HG03060 (cell line): ENCODE measurements around the gene LTA4H.
"Not testable (repeated sequence)": the region's sequence is repeated elsewhere in the genome, so short reads cannot be mapped to it uniquely, and the experiment has no call there.

Source experiments
- ATAC-seq: cut with Tn5 transposase; IDR thresholded peaks from one replicate; pipeline ENCODE4 v1.9.1; 2021; ENCODE audit warnings: low read depth, moderate number of reproducible peaks; ENCODE audit not compliant: unreplicated experiment

Gene LTA4H

DNA sequence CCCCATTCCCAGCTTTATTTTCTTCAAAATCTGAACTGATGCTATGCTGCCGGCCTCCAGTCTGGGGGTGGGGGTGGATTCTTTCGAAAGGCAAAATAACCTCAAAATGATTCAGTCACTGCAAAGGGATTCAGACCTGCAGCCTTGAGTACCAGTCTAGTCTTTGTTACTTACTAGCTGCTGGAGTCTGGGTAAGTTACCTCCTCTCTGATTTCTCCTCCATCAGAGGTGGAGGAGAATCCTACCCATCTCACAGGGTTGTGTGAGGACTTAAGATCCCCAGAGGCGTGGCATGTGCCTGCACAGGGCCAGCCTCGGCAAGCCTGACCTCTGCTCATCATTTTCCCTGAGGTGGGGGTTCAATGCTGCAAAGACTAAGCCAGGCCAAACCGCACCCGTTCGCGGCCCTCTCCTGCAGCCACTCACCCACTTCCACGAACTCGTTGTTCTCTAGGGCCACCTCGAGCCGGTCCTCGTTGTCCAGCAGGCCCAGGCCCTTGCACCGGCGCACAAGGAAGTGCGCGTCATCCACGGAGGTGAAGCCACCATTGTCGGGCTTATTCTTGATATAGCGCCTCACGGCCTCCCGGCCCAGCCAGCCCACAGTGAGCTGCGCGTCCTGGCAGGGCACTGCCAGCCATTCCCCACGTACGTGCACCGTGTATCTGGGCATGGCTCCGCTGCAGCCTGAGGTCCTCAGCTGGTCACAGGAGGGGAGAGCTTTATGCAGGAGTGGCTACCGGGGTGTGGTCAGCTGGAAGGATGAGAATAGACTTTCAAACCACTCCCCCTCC lies 40.0 kb downstream of the LTA4H start:
- no peak for ATAC-seq

DNA sequence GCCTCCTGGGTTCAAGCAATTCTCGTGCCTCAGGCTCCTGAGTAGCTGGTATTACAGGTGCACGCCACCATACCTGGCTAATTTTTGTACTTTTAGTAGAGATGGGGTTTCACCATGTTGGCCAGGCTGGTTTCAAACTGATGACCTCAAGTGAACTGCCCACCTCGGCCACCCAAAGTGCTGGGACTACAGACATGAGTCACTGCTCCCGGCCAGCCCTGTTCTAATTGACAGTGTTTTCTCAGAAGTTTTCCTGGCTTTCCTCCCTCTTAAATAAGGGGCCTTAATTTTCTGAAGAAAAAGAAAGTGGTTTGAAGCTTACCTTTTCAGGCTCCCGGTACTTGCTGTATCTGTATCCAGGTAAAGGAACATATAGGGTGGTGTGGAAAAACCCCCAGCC lies 40.9 kb downstream of the LTA4H start:
- ATAC-seq = no peak

DNA sequence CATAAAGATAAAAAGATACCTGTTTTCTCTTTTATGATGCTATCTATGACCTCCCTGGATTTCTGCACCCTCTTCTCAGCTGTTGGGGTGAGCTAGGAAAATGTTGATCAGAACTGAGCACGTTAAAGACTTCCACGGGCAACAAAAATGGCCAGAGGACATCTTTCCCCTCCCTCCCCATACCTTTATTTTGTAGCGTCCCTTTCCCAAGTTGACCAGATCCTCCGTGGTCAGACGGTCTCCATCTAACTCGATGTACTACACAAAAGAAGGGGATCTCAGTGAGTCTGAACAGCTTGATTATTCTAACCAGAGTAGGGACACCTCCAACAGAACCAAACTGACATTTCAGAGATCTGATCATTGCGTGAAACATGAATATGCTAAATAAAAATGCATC lies 41.5 kb downstream of the LTA4H start:
- ATAC-seq = no peak

DNA sequence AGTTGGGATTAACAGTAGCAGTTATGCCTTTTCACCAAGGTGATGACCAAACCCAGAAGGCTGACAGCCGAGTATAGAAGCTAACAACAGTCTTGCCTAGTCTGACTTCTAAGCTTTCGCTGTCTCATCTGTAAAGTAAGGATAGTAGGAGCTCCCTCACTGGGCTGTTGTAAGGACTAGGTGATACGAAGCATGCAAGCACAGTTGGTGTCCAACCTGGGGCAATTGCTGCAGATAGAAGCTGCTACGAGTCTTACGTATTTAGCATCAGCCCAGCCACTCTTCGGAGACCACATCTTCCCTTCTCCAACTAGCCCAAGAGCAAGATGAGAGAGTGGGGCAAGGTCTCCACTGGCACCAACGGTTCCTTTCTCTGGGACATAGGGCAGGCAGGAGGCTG lies 45.3 kb downstream of the LTA4H start:
- ATAC-seq = no peak

DNA sequence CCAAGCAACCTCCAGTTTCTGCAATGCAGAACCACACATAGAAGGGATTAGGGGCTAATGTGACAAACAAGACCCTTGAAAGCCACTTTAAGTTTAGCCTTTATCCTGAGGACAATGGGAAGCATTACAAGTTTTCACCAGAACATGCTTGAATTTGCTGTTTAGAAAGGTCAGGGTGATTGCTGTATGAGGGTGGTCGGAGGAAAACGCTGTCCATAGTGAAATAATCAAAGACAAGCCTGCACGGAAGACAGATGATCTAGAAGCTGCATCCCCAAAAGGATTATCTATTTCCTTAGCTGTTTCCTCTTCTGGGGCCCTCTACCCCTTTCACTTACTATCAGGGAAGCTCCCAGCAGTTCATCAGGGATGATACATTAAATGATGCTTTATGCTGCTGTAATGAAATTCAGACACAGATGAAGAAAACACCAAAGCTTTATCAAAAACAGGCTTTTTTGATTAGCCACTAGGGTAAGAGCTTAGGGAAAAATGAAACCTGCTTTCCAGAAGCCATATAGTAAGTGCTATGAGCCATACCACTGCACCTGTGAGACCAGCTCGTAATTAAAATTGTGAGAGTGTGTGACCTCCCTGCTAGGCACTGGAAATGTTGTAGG lies 45.8 kb downstream of the LTA4H start:
- no peak for ATAC-seq

DNA sequence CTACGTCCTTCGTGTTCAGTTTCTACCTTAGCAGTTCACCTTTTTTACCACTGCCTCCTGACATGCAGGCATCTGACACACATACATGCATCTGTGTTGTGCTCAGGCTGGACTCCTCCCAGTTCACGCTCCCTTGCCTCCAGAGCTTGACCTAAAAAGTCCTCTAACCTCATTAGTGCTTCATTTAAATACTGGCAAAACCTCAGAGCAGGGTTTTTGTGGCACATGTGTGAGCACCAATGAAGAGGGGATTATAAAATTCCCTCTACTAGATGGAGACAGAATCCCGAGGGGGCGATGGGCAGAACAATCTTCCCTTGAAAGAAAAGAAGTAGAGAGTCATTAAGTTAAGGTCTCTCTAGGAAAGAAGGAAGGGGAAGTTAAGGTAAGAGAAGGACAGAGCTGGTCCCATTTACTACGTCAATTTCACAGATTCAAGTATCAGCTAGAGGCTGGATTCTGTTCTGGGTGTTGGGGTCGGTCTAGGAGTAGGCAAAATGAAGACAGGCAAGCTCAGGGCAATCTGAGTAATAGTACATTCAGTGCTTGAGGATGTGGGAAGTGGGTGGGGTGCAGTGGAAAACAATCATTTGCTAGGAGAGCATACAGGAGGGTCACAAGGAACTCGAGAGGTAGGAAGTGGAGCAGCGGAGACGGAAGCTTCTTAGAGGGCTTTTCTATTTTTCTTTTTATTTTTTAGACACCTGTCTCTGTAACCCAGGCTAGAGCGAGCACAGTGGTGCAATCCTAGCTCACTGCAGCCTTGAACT lies 46.7 kb downstream of the LTA4H start:
- no peak for ATAC-seq

DNA sequence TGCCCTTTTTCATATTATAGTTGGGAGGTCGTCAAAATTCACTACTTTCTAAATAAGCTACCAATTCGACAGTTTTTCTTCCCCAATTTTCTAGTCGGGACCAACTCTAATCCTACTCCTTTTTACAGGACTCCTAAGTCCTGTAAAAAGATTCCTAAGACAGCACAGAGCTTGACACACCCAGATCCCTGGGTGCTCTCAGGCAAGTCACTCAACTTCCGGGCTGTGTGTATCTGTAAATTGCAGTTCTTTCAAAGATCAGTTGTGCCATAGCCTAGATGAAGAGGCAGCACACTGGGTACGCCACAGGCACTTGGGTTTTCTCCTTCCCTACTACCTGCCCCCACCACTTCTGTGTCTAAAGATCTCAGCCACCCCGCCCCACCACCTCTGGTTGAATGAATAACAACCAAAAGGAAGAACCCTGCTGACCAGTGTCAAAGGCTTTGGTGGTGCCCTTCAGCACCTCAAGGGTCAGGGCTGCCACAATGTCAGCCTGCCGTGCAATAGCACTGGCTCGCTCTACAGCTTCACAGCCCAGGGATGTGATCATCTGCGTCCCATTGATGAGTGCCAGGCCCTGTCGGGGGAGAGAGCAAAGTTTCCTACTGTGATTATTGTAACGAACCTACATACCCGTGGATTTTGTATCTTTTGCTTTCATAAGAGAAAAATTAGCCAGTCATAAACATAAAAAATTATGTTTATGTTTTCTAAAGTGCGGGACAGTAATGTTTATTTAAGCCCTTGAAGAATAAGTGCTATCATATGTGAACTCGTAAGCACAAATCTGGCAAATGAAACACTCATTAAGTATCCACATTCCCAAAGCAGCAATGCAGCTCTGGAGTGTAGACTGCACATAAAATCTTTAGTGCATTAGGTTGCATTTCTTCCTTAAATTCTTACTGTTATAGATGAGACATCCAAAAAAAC lies 48.5 kb downstream of the LTA4H start:
- ATAC-seq = no peak

DNA sequence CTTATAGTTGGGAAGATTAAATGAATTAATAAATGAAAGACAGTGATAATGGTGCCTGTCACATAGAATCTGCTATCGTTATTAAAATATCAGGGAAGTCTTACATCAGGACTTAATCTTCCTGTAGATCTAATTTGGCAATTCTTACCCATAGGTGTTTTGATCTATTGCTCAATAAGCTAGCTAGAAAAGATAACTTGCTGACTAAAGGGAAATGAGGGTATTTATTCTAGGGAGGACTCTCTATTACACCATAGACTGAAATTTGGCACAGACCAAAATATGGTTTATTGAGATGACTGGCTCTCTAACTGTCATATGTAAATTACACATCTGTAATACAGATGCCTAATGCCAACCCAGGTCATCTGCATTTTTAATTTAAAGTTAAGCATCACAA lies 50.7 kb downstream of the LTA4H start:
- no peak for ATAC-seq

DNA sequence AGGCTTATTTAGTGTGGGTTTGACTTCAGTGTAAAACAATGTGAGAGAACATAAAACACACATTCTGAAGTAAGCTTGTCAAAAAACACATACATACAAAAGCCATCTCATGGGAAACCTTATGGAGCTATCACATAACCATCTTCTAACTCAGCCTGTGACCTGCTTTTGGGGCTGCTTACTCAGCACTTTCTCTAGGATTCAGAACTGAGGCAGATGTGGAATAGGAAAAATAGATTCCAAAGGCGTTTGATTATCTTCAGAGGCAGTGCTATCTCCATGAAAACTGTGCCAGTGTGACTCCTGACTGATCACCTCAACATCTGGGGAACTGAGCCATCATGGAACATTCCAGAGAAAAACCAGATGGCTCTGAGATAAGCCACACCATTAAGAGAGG lies 52.8 kb downstream of the LTA4H start:
- no peak for ATAC-seq

DNA sequence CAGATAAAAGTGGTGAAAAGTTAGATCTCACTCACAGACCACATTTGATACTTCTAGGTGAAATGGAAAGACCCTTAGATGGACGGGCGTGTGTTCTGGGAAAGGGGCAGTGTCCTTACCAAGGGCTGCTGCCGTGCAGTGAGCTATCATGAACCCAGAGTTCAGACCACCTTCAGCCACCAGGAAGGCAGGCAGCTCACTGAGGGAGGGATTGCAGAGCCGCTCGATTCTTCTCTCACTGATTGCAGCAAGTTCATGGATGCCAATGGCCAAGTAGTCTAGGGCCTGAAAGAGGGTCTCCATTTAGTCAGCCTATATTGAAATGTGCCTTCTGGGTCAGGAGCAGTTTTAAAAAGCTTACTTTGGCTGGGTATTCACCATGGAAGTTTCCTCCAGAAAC lies 55.0 kb downstream of the LTA4H start:
- ATAC-seq = no peak

DNA sequence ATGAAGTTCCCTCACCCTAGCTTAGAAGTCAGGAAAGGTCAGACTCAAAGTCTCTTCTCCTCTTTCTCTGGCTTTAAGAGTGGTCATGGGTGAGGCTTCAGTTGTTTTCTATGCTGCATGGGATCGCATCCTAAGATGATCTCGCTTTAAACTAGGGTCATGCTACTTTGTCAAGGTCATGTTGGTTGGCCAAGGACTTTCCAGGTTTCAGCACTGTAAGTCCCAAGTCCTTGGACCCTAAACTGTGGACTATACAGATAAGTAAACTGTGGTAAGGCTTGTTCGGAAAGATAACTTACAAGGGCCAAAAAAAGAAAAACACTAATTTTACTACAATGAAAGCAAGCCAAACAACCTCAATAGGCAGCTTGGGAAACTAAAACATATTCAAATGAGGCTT lies 56.6 kb downstream of the LTA4H start:
- ATAC-seq = no peak

DNA sequence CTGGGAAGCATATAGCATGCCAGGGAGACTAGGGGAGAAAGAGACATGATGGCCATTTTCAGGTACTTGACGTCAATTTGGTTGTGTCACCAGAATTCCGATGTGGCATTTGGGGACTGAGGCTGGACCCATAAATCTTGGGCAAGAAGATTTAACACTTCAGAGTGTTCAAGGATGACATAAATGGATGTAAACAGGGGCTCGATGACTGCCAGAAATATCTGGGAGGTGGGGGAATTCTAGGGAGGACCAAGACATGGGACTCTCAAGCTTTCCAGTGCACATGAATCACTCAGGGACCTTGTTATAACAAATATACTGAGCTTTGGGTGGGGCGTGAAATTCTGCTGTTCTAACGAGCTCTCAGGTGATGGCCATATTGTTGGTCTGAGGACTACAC lies 57.0 kb downstream of the LTA4H start:
- no peak for ATAC-seq

DNA sequence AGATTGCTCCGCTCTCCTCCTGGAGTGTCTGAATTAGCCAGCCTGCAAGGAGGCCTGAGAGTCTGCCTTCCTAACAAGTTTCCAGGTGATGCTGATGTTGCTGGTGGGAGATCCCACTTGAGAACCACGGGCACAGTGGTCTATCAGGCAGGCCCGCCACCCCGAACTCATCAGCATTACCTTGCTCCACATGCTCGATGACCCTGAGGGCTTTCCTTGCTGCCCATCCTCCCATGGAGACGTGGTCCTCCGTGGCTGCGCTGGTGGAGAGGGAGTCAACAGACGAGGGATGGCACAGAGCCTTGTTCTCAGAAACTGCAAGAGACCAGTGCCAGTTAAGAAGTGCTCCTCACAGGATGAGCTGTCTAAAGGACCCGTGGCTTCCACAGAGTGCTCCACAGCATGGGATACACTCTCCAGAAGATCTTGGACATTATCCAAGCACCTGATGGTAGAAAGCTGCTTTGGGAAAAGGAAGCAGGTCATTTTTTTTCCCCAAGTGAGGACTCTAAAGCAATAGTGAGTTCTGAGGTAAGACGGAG lies 57.6 kb downstream of the LTA4H start:
- ATAC-seq = no peak

DNA sequence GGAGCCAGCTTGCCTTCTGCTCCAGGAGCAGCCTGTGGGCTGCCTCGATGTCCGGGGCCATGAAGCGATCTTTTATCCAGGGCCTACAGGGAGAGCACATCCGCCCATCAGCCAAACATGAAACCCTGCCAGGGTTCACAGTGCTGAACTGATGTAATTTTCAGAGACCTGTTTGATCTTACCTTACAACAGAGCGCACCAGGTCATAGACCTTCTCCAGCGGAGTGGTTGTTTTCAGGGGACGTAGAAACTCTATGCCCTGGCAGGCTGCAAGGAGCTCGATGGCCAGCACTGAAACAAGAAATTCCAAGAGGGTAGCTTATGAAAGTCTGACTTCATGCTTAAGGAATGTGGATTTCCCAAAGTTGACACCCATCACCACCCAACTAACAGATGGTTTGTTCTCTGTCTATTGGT lies 59.0 kb downstream of the LTA4H start:
- ATAC-seq = no peak

DNA sequence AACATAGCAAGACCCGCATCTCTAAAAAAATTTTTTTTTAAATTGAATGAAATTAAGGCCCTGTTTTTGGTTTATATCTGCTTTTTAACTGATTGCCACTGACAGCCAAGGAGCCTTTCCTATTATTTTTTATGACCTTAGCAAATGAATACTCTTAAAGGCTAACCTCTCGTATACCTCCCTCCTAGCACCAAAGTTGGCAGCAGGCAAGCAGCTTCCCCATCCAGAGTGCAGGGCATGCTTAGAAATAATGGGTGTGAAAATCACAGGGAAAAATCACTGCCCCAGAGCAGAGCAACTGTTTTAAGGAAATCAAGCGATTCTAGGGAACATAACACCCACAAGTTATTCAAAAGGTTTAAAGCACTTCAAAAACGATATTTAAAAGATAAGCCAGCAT lies 59.9 kb downstream of the LTA4H start:
- ATAC-seq = no peak

DNA sequence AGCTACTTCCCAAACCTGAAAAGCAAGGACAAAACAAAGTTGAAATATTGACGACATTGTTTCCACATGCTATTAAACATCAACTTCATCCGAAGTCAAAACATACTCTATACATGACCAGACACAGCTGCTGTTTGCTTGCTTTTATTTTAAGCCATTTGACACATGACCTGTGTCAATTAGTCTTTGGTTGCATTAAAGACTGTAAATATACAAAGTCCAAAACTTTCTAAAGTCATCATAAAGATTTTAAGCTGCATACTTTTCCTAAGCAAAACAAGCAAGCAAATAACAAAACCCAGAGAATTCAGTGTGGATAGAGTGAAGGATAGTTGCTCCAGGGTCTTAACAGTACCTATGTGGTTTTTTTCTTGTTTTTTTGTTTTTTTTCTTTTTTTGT lies 61.0 kb downstream of the LTA4H start:
- ATAC-seq = no peak

DNA sequence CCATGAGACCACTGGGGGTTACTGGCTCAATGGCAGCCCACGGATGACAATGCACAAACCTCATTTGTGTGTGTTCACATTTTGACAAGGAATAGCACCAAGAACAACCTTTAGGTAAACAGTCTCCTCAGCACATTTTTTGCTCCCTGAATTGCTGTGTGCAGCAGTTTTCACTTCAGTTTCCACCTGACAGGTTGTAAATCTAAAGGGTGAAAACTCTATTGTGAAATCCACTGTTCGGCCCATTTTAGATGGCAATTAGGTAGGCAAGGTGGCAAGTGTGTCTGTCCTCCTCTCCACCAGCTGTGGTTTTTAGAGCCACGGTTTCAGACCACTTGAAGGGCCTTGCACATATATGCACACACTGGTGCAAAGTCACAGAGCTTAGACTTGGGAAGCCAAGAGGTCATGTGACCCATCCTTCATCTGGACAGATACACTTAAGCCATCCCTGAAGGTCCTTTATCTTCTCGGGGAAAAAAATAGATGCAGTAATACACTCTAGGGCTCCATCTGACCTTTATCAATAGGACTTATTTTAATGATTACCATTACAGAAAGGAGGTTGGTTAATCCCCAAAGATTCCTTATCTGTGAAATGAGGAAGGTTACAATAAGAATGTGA lies 62.4 kb downstream of the LTA4H start:
- ATAC-seq = no peak

DNA sequence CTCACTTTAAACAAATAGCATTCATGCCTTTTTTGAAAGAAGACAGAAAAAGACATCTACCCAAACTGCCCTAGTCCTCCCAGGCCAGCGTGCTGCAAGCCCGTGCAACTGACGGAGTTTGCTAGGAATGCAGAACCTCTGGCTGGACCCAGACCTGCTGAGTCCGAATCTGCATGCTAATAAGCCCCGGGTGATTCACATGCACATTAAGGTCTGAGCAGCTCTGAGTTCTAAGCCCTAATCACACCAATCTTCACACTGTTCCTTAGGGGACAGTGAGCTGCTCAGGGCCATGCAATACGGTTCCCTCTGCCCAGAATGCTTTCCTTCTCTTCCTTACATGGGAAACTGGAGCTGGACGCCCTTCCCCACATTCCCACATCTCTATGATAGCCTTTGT lies 64.5 kb downstream of the LTA4H start:
- no peak for ATAC-seq

DNA sequence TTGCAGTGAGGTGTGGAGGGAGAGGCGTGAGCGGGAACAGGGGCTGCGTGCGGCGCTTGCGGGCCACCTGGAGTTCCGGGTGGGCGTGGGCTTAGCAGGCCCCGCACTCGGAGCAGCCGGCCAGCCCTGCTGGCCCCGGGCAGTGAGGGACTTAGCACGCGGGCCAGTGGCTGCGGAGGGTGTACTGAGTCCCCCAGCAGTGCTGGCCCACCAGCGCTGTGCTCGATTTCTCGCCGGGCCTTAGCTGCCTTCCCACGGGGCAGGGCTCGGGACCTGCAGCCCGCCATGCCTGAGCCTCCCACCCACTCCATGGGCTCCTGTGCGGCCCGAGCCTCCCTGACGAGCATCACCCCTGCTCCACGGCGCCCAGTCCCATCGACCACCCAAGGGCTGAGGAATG lies 66.3 kb downstream of the LTA4H start:
- not testable (repeated sequence) for ATAC-seq

DNA sequence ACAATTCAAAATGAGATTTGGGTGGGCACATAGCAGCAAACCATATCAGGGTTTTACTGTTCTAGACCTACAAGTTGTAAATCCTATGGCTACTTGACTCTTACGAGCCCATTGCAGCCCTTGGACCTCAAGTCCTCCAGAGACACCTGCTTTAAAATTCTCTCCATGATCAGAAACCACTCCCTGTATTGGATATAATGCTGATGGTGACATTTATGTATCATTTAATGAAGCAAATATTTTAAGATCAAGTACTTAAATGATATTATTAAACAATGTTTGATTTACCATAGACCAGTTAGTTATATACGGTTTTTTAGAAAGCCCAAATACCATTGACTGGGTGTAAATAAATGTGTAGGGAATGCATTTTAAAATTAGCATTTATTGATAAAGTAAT lies 68.1 kb downstream of the LTA4H start:
- no peak for ATAC-seq
